CD14-positive monocyte (primary cell): ENCODE measurements around the gene PHLDA3. TPM values are rescaled to one million over a fixed set of nuclear protein-coding genes. Genes with fewer than 3 reads are reported as not detected.

Experiments
- DNase-seq, 3 donors: peaks; one replicate each; pipeline ENCODE4 v3.0.0-alpha.2; 2011 to 2022
- H2AFZ ChIP-seq: 2 replicates; pipeline ENCODE4 v1.6.0; 2012; ENCODE audit warnings: mild to moderate bottlenecking, low read depth, low read length, inconsistent platforms; ENCODE audit not compliant: insufficient read depth, poor library complexity, severe bottlenecking
- H3K27ac ChIP-seq, 2 donors: 1 replicate in 1 of 2; 2 replicates in 1 of 2; pipeline ENCODE4 v1.5.1; 2012 to 2013; ENCODE audit warnings: low read length in 2 of 2, control low read depth in 1 of 2, inconsistent platforms in 1 of 2, low read depth in 1 of 2, mild to moderate bottlenecking in 1 of 2
- H3K27me3 ChIP-seq, 2 donors: one replicate each; pipeline versions ENCODE4 v1.6.0 to v1.6.1; 2011 to 2013; ENCODE audit warnings: low read length in 2 of 2; ENCODE audit not compliant: control insufficient read depth in 2 of 2, insufficient read depth in 2 of 2
- H3K36me3 ChIP-seq, 2 donors: replicated peaks in 1 of 2; 1 replicate in 1 of 2; 2 replicates in 1 of 2; pipeline versions ENCODE4 v1.5.1 to v1.6.1; 2012 to 2013; ENCODE audit warnings: low read length in 2 of 2, control low read depth in 1 of 2, inconsistent platforms in 1 of 2, mild to moderate bottlenecking in 1 of 2; ENCODE audit not compliant: insufficient read depth in 2 of 2, control insufficient read depth in 1 of 2
- H3K4me1 ChIP-seq, 2 donors: 1 replicate in 1 of 2; 2 replicates in 1 of 2; pipeline versions ENCODE4 v1.5.1 to v1.6.1; 2012 to 2013; ENCODE audit warnings: low read length in 2 of 2, control low read depth in 1 of 2, inconsistent platforms in 1 of 2, mild to moderate bottlenecking in 1 of 2, moderate library complexity in 1 of 2; ENCODE audit not compliant: insufficient read depth in 2 of 2, control insufficient read depth in 1 of 2
- H3K4me2 ChIP-seq: replicated peaks from 2 replicates; pipeline ENCODE3; 2012; ENCODE audit warnings: low read length, moderate library complexity, mild to moderate bottlenecking; ENCODE audit not compliant: poor library complexity, severe bottlenecking; ENCODE audit errors: extremely low read depth
- H3K4me3 ChIP-seq, 3 experiments: fragments of 200-600 bp in 1 of 3; sonication (generic) in 1 of 3; replicated peaks in 1 of 3; 1 replicate in 2 of 3; 2 replicates in 1 of 3; pipeline ENCODE4 v1.5.1; 2011 to 2013; ENCODE audit warnings: low read length in 3 of 3, mild to moderate bottlenecking in 3 of 3, control low read depth in 2 of 3, low read depth in 2 of 3, inconsistent platforms in 1 of 3, moderate library complexity in 1 of 3
- H3K79me2 ChIP-seq: 2 replicates; pipeline ENCODE4 v1.6.0; 2012; ENCODE audit warnings: mild to moderate bottlenecking, control low read depth, inconsistent platforms, low read length, moderate library complexity; ENCODE audit not compliant: insufficient read depth
- H3K9ac ChIP-seq: 2 replicates; pipeline ENCODE4 v1.6.0; 2017; ENCODE audit warnings: low read length, mild to moderate bottlenecking; ENCODE audit not compliant: insufficient read depth, poor library complexity, severe bottlenecking
- H3K9me3 ChIP-seq, 2 donors: replicated peaks in 1 of 2; 1 replicate in 1 of 2; 2 replicates in 1 of 2; pipeline versions ENCODE4 v1.5.1 to v1.6.1; 2012 to 2013; ENCODE audit warnings: low read length in 2 of 2, control low read depth in 1 of 2; ENCODE audit not compliant: control insufficient read depth in 1 of 2, insufficient read depth in 1 of 2
- H4K20me1 ChIP-seq: 2 replicates; pipeline ENCODE4 v1.6.0; 2012; ENCODE audit warnings: mild to moderate bottlenecking, low read length, control low read depth, moderate library complexity; ENCODE audit not compliant: insufficient read depth
- H3K27ac Mint-ChIP-seq, 7 donors: one replicate each; pipeline ENCODE4 v1.8.0; 2020; ENCODE audit warnings: mild to moderate bottlenecking in 7 of 7, mixed read lengths in 7 of 7, moderate library complexity in 6 of 7, inconsistent platforms in 2 of 7
- H3K27me3 Mint-ChIP-seq, 3 donors: one replicate each; pipeline ENCODE4 v1.8.0; 2021 to 2022; ENCODE audit warnings: low read depth in 3 of 3, mild to moderate bottlenecking in 3 of 3, mixed read lengths in 3 of 3, moderate library complexity in 3 of 3, inconsistent platforms in 1 of 3
- H3K36me3 Mint-ChIP-seq, 2 donors: one replicate each; pipeline ENCODE4 v1.8.0; 2020; ENCODE audit warnings: mixed read lengths in 2 of 2, inconsistent platforms in 1 of 2, mild to moderate bottlenecking in 1 of 2
- H3K4me1 Mint-ChIP-seq: one replicate; pipeline ENCODE4 v1.8.0; 2020; ENCODE audit warnings: mild to moderate bottlenecking, mixed read lengths
- H3K4me3 Mint-ChIP-seq, 2 donors: one replicate each; pipeline ENCODE4 v1.8.0; 2020; ENCODE audit warnings: mild to moderate bottlenecking in 2 of 2, mixed read lengths in 2 of 2, moderate library complexity in 1 of 2
- H3K9me3 Mint-ChIP-seq, 7 donors: one replicate each; pipeline ENCODE4 v1.8.0; 2020 to 2022; ENCODE audit warnings: mixed read lengths in 7 of 7, mild to moderate bottlenecking in 6 of 7, moderate library complexity in 6 of 7, inconsistent platforms in 2 of 7
- WGBS: methylation state at CpG from one replicate; pipeline ENCODE4 v1.1.5; 2013; ENCODE audit warnings: missing lambda C conversion rate; ENCODE audit not compliant: insufficient coverage; 5-methylcytosine and 5-hydroxymethylcytosine counted together
- intact Hi-C, 2 donors: fragments of 100-400 bp; cut with micrococcal nuclease; formaldehyde crosslinking; loops; one replicate each; pipeline versions ENCODE4 v1.15.0 to v1.15.1; 2023
- polyA plus RNA-seq, 3 donors: library from polyadenylated mRNA; depleted of rRNA in 1 of 3; unstranded in 2 of 3; stranded (reverse) in 1 of 3; fragments of 300-500 nt in 2 of 3; fragments of >200 nt in 1 of 3; fragmentation: Illumina TruSeq in 2 of 3; gene quantifications; 1 replicate in 2 of 3; 2 replicates in 1 of 3; pipeline ENCODE4 v1.2.3, GENCODE V29; 2012 to 2021
- TF ChIP-seq, protein P1 (sequence below): fragments of 200-600 bp; IDR thresholded peaks from one replicate; pipeline ENCODE4 v1.8.0; 2022; ENCODE audit warnings: antibody characterized with exemption, mild to moderate bottlenecking

The PHLDA3 gene
- polyA plus RNA-seq, 3 donors = 0.08 TPM; not detected in 2

DNA sequence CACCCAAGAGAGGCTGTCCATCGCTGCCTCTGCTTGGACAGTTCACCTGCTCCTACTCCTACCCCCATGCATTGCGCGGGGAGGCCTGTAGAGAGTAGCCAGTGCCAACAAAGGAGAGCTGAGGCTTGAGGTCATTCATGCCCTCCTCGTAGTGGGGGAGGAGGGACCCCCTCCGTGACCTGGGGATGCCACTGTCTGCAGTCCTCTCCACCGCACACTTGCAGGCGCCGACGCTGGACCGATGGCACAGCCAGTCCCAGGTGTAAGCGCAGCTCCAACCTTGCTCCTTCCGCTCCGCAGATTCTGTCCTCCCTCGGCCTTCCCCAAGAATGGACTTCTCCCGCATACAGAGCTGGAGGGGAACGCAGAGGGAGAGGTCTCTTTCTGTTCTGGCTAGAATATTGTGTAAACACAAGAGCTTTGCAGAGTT lies 672 bp upstream of the PHLDA3 start:
- peaks cover 11 to 28% of the 10 kb centered on the region in 2 donors for H3K27me3 ChIP-seq
- H3K36me3 Mint-ChIP-seq = peaks cover 0 to 5% of the 10 kb centered on the region in 2 donors
- H3K4me3 Mint-ChIP-seq = peak overlapping the region; percentile 47 to 80
- H3K36me3 ChIP-seq = no peaks in the 10 kb centered on the region
- peaks cover 41 to 52% (median 51%) of the 10 kb centered on the region in 3 donors for H3K27me3 Mint-ChIP-seq
- peaks cover 8 to 18% of the 10 kb centered on the region in 2 donors for H3K4me1 ChIP-seq
- DNase-seq = no peak
- no peaks in the 10 kb centered on the region for H4K20me1 ChIP-seq
- H3K27ac ChIP-seq = no peak overlapping the region
- H3K27ac Mint-ChIP-seq = peak overlapping the region in 1 of 7 donors; percentile 20
- no peaks in the 10 kb centered on the region for H3K79me2 ChIP-seq
- peak overlapping the region; percentile 86 for H3K4me2 ChIP-seq
- H3K4me1 Mint-ChIP-seq = peaks cover 18% of the 10 kb centered on the region
- TF ChIP-seq, protein P1, sequence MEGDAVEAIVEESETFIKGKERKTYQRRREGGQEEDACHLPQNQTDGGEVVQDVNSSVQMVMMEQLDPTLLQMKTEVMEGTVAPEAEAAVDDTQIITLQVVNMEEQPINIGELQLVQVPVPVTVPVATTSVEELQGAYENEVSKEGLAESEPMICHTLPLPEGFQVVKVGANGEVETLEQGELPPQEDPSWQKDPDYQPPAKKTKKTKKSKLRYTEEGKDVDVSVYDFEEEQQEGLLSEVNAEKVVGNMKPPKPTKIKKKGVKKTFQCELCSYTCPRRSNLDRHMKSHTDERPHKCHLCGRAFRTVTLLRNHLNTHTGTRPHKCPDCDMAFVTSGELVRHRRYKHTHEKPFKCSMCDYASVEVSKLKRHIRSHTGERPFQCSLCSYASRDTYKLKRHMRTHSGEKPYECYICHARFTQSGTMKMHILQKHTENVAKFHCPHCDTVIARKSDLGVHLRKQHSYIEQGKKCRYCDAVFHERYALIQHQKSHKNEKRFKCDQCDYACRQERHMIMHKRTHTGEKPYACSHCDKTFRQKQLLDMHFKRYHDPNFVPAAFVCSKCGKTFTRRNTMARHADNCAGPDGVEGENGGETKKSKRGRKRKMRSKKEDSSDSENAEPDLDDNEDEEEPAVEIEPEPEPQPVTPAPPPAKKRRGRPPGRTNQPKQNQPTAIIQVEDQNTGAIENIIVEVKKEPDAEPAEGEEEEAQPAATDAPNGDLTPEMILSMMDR = no peak
- no peak overlapping the region for H2AFZ ChIP-seq
- intact Hi-C loops = no loop called here
- peaks cover 0 to 6% (median 0%) of the 10 kb centered on the region in 7 donors for H3K9me3 Mint-ChIP-seq
- H3K9me3 ChIP-seq = no peaks in the 10 kb centered on the region
- H3K9ac ChIP-seq = peak overlapping the region; percentile 43
- peak overlapping the region in 1 of 3 experiments; percentile 71 for H3K4me3 ChIP-seq
- 67% methylated on average over 12 of the region's 16 CpGs for WGBS

DNA sequence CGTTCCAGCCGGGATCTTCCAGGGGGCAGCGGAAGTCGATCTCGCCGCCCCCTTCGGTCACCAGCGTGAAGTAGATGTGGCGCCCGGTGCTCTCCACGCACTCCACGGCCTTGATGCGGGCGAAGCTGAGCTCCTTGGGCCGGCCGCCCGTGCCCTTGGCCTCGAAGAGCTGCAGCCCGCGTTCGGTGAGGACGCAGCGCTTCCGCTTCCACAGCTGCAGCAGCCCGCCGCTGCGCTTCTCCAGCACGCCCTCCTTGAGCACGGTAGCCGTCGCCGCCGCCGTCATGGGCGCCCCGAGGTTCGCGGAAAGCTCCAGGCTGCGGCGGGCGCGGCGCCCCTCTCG lies 516 bp downstream of the PHLDA3 start:
- Mint-ChIP-seq H3K4me3 (peak overlapping the region; percentile 48 to 87), H3K36me3 (peaks cover 0 to 5% of the 10 kb centered on the region in 2 donors), H3K27ac (no peak overlapping the region), H3K9me3 (peaks cover 0 to 6% (median 0%) of the 10 kb centered on the region in 7 donors), H3K4me1 (peaks cover 18% of the 10 kb centered on the region), H3K27me3 (peaks cover 41 to 54% (median 48%) of the 10 kb centered on the region in 3 donors)
- H3K36me3 ChIP-seq = no peaks in the 10 kb centered on the region
- peaks cover 8 to 18% of the 10 kb centered on the region in 2 donors for H3K4me1 ChIP-seq
- H3K9ac ChIP-seq = peak overlapping the region; percentile 43
- intact Hi-C loops = no loop called here
- 5% methylated on average over 44 of the region's 44 CpGs for WGBS
- peak overlapping the region; percentile 68 for H2AFZ ChIP-seq
- H3K9me3 ChIP-seq = no peaks in the 10 kb centered on the region
- peak; percentile 20 to 28 (median 26) for DNase-seq
- no peaks in the 10 kb centered on the region for H4K20me1 ChIP-seq
- H3K79me2 ChIP-seq = no peaks in the 10 kb centered on the region
- peak overlapping the region; percentile 86 for H3K4me2 ChIP-seq
- TF ChIP-seq, protein P1 = no peak
- H3K27me3 ChIP-seq = peaks cover 11 to 28% of the 10 kb centered on the region in 2 donors
- H3K27ac ChIP-seq = no peak overlapping the region
- H3K4me3 ChIP-seq = peak overlapping the region in 2 of 3 experiments; percentile 6 to 71
